HEK293T (cell line): ENCODE results near the gene MDC1.

Experiments
- BHLHE40 ChIP-seq: fragments of 450-650 bp; IDR thresholded peaks from 2 replicates; pipeline ENCODE4 v1.6.1; 2016; ENCODE audit warnings: mild to moderate bottlenecking, moderate library complexity, borderline replicate concordance
- SP1 ChIP-seq: fragments of 450-650 bp; IDR thresholded peaks from 2 replicates; pipeline ENCODE4 v1.6.1; 2017

GRCh38 chr6:30763618-30764489 lies 46.8 kb upstream of the MDC1 start:
- no peak for TF ChIP-seq BHLHE40
- TF ChIP-seq SP1 = no peak
